GM19351 (cell line): ENCODE results near the gene CCDC117.
A peak's percentile ranks its signal among the peaks of the same experiment; 100 is the strongest.

Experiments used
- ATAC-seq: cut with Tn5 transposase; IDR thresholded peaks from one replicate; pipeline ENCODE4 v1.9.1; 2021; ENCODE audit warnings: mild to moderate bottlenecking, moderate library complexity; ENCODE audit not compliant: unreplicated experiment

The CCDC117 gene

DNA sequence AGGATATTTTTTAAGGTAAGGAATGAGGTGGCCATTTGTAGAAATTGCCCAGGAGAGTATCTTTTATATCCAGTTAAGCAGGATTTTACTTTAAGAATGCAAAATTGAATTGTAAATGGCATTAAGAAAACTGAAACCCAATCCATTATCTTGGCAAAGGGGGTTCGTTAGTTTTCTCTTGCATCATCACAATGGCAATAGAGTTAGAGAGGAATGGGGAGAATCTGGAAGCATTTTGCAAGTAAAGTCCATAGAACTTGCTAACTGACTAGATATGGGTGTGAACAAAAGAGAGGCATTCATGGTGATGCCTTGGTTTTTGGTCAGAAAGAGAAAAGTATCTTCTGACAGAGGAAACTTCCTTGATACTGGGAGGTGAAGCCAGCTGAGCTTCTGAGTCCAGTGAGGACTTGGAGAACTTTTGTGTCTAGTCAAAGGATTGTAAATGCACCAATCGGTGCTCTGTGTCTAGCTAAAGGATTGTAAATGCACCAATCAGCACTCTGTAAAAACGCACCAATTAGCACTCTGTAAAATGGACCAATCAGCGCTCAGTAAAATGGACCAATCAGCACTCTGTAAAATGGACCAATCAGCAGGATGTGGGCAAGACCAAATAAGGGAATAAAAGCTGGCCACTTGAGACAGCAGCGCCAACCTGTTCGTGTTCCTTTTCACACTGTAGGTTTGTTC, 3.6 kb upstream of the CCDC117 start:
- ATAC-seq: no peak

DNA sequence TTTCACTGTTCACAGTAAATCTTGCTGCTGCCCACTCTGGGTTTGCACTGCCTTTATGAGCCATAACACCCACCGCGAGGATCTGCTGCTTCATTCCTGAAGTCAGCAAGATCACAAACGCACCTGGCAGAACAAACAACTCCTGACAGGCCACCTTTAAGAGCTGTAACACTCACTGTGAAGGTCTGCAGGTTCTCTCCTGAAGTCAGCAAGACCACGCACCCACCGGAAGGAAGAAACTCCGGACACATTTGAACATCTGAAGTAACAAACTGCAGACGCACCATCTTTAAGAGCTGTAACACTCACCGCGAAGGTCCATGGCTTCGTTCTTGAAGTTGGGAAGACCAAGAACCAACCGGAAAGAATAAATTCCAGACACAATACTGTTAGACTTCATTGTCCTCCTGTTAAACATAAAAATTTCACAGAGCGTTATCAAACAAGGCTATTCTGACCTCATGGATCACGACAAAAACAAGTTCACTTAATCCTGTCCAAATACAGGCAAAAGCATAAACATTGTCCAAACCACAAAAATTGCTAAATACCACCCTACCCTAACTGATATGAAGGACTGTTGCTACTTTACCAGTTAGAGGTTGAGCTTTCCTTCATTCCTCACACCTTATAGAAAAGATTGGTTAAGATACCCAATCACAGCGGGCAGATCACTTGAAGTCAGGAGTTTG, 3.0 kb upstream of the CCDC117 start:
- no peak for ATAC-seq

DNA sequence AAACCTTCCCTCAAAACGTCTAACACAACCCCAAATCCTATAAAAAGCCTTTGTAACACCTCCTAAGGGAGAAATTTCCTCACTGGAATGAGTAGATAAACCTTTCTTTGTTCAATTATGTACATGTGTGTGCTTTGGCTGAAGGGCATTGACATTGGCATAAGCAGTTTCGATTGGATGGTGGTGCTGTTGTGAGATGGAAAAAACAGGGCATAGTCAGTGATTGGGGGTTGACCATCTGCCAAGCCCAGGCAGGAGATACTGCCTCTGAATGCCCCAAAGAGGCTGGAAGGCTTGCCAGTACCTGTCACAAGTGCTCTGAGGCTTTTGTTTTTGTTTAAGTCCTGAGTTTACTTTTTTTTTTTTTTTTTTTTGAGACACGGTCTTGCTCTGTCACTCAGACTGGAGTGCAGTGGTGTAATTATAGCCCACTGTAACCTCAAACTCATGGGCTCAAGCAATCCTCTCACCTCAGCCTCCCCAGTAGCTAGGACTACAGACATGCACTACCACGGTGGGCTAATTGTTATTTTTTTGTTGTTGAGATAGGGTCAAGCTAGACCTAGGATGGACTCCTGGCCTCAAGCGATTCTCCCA, 1.2 kb upstream of the CCDC117 start:
- ATAC-seq: no peak

GRCh38 chr22:28773461-28773867, 969 bp downstream of the CCDC117 start:
- peak; percentile 37 for ATAC-seq

DNA sequence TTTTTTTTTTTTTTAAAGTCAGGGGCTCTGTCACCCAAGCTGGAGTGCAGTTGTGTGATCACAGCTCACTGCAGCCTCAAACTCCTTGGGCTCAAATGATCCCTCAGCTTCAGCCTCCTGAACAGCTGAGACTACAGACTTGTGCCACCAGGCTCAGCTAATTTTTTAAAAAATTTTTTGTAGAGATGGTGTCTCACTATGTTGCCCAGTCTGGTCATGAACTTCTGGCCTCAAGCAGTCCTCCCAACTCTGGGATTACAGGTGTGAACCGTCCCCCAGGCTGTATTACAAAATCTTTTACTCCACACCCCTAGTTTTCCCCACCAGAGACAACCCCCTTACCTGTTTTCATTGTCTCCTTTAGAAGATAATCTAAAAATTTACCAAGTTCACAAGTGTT, 1.9 kb downstream of the CCDC117 start:
- ATAC-seq: no peak

DNA sequence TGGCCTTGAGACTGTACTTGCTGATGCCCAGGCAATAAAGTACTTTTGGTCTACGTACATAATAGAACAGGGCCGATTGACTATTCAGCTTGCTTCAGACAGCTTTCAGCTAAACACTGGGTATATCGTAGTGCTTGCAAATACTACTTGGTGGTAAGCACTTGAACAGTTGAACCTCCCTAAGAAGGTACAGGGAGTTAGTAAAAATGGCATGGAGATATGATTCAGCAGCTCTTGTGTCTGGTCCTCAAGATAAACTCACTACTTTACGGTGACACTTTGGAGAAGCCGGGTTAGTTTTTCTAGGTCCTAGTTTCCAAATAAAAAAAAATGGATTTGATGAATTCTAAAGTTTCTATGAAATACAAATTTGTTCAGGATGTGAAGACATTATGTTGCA, 7.3 kb downstream of the CCDC117 start:
- no peak for ATAC-seq

DNA sequence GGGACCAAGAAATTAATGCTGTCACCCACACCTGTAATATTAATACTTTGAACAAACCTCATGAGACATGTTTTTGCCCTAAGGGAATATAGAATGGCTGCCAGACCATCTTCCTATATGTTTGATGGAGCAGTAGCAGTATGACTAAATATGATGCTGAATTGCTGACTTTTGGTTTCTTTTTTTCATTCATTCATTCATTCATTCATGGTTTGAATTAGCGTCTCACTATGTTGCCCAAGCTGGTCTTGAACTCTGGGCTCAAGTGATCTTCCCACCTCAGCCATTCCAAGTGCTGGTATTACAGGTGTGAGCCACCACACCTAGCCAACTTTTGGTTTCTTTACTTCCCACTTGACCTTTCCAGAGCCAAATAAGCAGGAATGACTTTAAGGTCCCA, 7.8 kb downstream of the CCDC117 start:
- ATAC-seq: no peak

DNA sequence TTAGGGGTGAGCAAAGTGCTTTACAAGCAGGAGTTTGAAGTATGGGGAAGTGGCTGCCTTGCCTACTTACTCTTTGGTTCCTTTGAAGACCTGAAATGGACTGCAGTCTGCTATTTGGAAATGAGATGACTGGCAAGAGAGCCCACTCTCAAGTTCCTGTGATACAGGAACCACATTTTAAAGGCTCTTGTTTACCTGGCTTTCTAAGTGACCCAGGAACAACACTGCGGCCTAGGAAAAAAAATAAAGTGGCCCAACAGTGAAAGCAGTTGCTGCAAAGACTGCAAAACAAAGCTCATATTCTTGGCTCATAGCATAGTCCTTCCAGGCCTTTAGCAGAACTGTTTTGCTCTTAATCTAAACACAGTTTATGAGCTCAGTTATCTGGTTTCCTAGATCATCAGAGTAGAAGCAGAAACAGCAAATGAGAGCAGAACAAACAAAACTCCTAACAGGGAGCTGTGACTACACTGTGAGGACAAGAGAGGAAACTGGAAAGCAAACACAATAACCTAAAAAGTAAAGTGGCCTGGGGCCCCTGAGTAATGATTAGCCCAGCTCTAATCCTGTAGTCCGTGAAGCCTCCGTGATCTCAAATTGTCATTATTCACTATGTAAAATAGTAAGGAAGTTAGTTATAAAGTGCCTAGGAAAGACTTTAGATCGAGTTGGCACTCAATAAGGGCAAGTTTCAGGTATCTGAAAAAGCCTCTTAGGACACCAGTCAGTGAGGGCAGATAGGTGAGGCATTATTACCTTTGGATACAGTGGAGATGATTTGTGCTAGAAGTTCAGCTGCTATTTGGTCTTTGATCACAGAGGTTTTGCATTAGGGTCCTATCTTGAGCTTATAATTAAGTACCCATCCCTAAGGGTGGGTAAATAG, 11.5 kb downstream of the CCDC117 start:
- no peak for ATAC-seq

- no peak for ATAC-seq
These were observed 16.1 kb downstream of the CCDC117 start for GRCh38 chr22:28788601-28789000.

DNA sequence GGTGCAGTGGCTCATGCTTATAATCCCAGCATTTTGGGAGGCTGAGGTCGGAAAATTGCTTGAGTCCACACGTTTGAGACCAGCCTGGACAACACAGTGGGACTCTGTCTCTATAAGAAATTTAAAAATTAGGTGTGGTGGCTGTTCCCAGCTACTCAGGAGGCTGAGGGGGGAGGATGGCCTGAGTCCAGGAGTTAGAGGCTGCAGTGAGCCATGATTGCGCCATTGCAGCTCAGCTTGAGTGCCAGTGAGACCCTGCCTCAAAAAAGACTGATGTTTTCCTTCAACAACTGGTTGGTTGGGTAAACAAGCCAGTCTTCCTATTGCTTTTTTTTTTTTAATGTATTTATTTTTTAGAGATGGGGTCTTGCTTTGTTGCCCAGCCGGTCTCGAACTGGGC, 18.6 kb downstream of the CCDC117 start:
- ATAC-seq: no peak

- ATAC-seq: peak; percentile 80
These were observed 19.5 kb downstream of the CCDC117 start for GRCh38 chr22:28791841-28792490.

- ATAC-seq: peak; percentile 34
These were observed 20.2 kb downstream of the CCDC117 start for GRCh38 chr22:28792491-28793383.

- ATAC-seq: no peak
These were observed 21.6 kb downstream of the CCDC117 start for GRCh38 chr22:28793976-28794584.

GRCh38 chr22:28795071-28795693, 22.7 kb downstream of the CCDC117 start:
- ATAC-seq: no peak

- ATAC-seq: no peak
These were observed 23.7 kb downstream of the CCDC117 start for GRCh38 chr22:28795932-28796856.

- no peak for ATAC-seq
These were observed 26.5 kb downstream of the CCDC117 start for GRCh38 chr22:28798810-28799605.
